CD4-positive, alpha-beta T cell treated with Interleukin-21 for 1 hour (primary cell): ENCODE data around the gene GJD3.

Experiments
- DNase-seq: peaks from one replicate; pipeline ENCODE4 v3.0.0-alpha.2; 2020

GJD3 gene

DNA sequence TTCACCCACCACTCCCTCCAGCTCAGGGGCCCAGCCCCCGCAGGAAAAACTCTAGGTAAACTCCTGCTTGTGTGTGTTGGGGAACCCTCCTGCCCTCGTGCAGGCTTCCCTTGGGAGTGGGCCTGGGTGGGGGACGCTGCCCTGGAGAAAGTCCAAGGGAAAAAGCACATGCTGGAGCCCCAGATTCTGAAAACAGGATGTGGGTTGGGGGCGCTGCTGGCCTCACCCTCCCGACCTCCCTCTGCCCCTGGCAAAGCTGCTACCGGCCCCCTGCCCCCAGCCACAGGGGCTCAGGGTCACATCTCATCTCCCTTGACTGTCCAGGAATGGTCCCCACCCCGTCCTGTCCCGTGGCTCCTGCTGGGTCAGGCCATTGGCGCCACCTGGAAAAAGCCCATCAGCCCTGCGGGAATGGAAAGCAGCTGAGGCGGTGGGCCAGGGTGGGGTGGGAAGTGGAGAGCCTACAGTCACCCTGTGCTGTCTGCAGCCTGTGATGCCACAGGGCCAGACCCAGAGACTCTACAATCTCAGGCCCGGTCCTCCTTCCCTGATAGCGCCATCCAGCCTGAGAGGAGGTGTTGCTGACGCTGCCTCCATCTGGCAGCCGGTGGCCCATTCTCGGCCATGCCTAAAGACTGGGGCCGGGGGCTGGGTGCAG lies 2.5 kb upstream of the GJD3 start:
- no peak for DNase-seq

GRCh38 chr17:40366076-40366860 lies 1.7 kb upstream of the GJD3 start:
- DNase-seq: no peak

- no peak for DNase-seq
Observed at GRCh38 chr17:40364906-40365305, 369 bp upstream of the GJD3 start.

DNA sequence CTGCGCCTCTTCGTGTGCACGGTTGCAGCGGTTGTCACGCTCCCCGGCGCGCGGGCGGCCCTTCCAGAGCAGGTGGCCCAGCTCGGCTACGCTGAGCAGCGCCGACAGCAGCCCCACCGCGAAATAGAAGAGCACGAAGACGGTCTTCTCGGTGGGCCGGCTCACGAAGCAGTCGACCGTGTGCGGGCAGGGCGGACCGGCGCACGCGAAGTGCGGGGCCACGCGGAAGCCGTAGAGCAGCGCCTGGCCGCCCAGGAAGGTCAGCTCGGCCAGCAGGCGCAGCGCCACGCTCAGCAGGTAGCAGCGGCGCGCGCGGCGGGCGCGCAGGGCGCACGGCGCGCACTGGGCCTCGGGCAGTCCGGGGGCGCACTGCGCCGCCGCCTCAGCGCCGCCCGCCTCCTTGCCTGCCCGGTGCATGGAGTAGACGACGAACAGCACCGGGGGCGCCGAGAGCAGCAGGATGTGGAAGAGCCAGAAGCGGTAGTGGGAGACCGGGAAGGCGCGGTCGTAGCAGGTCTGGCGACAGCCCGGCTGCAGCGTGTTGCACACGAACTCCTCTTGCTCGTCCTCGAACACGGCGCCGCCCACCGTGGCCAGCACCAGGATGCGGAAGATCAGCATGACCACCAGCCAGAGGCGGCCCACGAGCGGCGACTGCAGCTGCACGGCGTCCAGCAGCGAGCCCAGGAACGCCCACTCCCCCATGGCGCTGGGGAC lies 1.3 kb downstream of the GJD3 start:
- DNase-seq: no peak

DNA sequence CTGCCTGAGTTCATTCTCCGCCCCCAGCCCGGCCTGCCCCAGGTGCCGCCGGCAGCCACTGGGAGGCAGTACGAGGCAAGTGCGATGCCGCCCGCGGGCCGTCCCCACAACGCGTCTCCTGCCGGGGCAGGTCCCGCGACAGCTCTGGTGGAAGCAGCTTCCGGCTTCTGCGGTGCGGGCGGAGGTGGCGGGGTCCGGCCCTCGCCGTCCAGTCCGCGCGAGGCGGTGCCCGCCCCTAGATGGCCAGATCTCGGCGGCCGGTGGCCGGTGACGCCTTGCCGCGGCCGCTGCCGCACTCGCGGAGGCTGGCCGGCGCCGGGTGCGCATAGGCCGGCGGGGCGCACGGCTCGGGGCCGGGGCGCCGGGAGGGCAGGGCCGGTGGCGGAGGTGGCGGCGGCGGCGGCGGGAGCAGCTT lies 1.8 kb downstream of the GJD3 start:
- peak; percentile 78 for DNase-seq

DNA sequence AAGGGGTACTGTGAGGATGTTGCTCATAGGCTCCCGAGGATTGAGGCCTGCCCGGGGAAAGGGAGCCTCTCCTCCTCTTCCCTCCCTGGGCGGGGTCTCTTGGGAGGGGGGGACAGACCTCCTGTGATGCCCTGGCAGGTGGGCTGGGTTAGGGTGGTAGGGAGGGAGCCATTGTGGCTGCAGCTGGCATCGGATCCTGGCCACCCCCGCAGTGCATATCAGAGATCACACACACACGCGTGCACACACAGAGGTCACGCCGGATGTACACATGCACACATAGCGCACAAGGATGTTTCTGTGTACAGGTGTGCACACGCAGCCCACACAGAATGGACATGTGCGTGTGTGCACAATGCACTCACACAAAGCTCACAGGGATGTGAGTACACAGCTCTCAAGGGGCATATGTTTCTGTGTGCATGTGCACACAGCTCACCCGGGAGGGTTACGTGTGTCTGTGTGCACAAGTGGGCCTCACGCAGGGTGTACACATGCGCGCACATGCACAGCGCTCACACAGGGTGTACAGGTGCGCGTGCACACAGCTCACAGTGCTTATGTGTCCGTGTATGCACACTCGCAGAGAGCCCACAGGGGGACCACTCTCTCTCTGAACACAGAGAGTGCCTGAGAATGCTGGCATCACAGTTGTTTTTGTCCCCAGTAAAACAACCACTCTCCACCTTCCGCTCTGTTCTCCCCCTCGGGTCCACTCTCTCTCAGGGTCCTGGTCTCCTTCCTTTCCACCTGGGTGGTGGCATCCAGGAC lies 2.4 kb downstream of the GJD3 start:
- DNase-seq: no peak

- DNase-seq: no peak
Observed at GRCh38 chr17:40361063-40361924, 3.2 kb downstream of the GJD3 start.

- no peak for DNase-seq
Observed at GRCh38 chr17:40360091-40360490, 4.4 kb downstream of the GJD3 start.

GRCh38 chr17:40358323-40359038 lies 6.1 kb downstream of the GJD3 start:
- peak; percentile 89 for DNase-seq

DNA sequence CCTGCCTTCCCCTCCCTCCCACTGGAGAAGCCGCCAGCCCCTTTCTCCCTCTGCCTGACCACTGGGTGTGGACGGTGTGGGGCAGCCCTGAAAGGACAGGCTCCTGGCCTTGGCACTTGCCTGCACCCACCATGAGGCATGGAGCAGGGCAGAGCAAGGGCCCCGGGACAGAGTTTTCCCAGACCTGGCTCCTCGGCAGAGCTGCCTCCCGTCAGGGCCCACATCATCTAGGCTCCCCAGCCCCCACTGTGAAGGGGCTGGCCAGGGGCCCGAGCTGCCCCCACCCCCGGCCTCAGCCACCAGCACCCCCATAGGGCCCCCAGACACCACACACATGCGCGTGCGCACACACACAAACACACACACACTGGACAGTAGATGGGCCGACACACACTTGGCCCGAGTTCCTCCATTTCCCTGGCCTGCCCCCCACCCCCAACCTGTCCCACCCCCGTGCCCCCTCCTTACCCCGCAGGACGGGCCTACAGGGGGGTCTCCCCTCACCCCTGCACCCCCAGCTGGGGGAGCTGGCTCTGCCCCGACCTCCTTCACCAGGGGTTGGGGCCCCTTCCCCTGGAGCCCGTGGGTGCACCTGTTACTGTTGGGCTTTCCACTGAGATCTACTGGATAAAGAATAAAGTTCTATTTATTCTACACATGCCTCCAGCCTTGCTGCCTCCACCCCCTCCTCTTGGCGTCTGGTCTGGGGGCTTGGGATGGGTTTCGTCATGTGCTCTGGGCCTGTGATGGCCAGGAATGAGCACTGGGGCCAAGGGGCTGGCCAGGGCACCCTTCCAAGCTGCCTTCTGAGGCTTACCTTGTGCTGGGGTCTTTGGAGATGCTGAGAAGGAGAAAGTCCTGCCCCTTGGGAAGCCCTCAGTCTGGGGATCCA lies 7.3 kb downstream of the GJD3 start:
- no peak for DNase-seq

- DNase-seq: no peak
Observed at GRCh38 chr17:40355804-40356758, 8.5 kb downstream of the GJD3 start.

- DNase-seq: peak; percentile 78
Observed at GRCh38 chr17:40355123-40355803, 9.3 kb downstream of the GJD3 start.

DNA sequence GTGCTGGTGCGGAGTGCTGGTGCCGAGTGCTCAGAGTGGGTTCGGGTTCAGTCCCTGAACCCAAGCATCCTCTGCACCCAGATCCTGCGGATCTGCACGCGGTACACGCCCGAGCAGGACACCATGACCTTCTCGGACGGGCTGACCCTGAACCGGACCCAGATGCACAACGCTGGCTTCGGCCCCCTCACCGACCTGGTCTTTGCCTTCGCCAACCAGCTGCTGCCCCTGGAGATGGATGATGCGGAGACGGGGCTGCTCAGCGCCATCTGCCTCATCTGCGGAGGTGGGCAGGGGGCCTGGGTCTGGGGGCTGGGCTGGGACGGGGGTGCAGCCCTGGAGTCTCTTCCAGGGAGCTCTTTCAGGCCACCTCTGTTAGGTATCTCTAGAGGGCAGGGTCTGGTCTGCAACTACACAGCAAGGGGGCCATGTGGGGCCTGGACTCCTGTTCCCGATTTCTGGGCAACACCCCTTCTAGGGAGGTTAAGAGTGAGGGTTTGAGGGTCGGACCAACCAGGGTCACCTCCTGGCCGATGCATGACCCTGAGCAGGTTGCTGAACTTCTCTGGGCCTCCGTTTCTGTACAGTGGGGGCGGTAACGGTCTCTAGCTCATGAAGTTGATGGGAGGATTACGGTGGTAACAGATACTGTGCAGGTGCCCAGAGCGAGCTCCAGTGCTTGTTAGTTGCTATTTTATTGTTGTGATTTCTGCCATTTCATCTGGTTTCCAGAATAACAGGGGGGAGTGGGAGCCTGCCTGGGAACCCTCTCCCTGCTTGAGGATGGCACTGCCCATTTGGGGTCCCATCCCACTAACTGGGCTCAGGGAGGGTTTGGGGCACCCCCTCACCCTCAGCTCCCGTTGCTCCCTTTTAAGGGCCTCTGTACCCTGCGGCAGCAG lies 10.1 kb downstream of the GJD3 start:
- no peak for DNase-seq

DNA sequence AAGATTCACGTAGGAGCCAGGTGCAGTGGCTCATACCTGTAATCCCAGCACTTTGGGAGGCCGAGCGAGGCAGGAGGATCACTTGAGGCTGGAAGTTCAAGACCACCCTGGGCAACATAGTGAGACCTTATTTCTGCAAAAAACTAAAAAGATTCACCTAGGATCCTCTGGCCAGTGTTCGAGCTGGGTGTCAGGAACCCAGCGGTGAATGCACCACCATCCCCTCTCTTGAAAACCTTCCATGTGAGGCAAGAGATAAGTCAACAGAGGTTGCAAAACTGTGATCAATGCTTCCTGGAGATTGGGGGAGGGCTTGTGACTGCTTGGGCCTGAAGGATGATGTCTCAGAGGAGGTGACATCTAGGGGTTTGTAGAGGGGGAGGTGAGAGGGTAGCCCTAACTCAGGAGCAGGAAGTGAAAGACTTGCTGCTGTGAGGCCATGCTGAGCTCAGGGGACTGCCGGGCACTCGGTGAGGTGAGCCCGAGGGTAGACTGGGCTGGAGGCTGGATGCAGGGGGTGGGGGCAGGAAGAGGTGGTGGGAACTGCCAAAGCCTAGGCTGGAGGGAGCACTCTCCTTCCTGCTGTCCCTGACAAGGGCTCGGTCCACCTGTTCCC lies 11.7 kb downstream of the GJD3 start:
- no peak for DNase-seq

DNA sequence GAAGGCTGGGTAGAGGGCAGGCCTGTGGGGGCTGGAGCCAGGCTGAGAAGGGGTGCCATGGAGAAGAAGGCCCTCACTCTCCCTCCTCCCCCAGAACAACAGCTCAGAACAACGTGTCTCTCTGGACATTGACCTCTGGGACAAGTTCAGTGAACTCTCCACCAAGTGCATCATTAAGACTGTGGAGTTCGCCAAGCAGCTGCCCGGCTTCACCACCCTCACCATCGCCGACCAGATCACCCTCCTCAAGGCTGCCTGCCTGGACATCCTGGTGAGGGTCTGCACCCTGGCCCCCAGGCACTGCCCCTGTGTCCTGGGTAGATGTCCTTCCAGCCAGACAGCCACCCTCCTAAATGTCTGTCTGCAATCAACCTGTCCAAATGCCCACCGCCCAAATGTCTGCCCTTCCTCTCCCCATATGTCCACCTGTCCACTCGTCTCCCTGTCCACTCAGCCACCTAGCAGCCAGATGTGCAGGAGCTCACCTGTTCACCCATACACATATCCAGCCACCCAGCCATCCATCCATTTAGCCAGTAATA lies 12.2 kb downstream of the GJD3 start:
- DNase-seq: no peak

- no peak for DNase-seq
Observed at GRCh38 chr17:40351359-40352236, 12.9 kb downstream of the GJD3 start.
